IPS-18a (cell line): ENCODE measurements around the gene ASIP.

ENCODE experiments used
- H3K27ac ChIP-seq: one replicate; pipeline ENCODE4 v1.5.1; 2013; ENCODE audit warnings: low read length
- H3K27me3 ChIP-seq: one replicate; pipeline ENCODE4 v1.6.1; 2013; ENCODE audit warnings: mild to moderate bottlenecking, low read length; ENCODE audit not compliant: control insufficient read depth, insufficient read depth
- H3K36me3 ChIP-seq: one replicate; pipeline ENCODE4 v1.6.1; 2013; ENCODE audit warnings: low read depth, low read length; ENCODE audit not compliant: control insufficient read depth
- H3K4me1 ChIP-seq: one replicate; pipeline ENCODE4 v1.6.1; 2013; ENCODE audit warnings: low read depth, low read length; ENCODE audit not compliant: control insufficient read depth
- H3K4me3 ChIP-seq: one replicate; pipeline ENCODE4 v1.5.1; 2013; ENCODE audit warnings: low read length
- H3K9ac ChIP-seq: one replicate; pipeline ENCODE4 v1.6.1; 2013; ENCODE audit warnings: mild to moderate bottlenecking, low read length, moderate library complexity
- H3K9me3 ChIP-seq: one replicate; pipeline ENCODE4 v1.6.1; 2013; ENCODE audit warnings: low read depth, low read length; ENCODE audit not compliant: control insufficient read depth

ASIP gene

GRCh38 chr20:34302312-34302722 is 61.1 kb downstream of the ASIP start:
- H3K27me3 ChIP-seq = no peaks in the 10 kb centered on the region
- H3K4me3 ChIP-seq = peak overlapping the region; percentile 68
- peak overlapping the region; percentile 62 for H3K9ac ChIP-seq
- H3K27ac ChIP-seq = no peak overlapping the region
- peaks cover 5% of the 10 kb centered on the region for H3K4me1 ChIP-seq
- peaks cover 4% of the 10 kb centered on the region for H3K36me3 ChIP-seq
- H3K9me3 ChIP-seq = no peaks in the 10 kb centered on the region

DNA sequence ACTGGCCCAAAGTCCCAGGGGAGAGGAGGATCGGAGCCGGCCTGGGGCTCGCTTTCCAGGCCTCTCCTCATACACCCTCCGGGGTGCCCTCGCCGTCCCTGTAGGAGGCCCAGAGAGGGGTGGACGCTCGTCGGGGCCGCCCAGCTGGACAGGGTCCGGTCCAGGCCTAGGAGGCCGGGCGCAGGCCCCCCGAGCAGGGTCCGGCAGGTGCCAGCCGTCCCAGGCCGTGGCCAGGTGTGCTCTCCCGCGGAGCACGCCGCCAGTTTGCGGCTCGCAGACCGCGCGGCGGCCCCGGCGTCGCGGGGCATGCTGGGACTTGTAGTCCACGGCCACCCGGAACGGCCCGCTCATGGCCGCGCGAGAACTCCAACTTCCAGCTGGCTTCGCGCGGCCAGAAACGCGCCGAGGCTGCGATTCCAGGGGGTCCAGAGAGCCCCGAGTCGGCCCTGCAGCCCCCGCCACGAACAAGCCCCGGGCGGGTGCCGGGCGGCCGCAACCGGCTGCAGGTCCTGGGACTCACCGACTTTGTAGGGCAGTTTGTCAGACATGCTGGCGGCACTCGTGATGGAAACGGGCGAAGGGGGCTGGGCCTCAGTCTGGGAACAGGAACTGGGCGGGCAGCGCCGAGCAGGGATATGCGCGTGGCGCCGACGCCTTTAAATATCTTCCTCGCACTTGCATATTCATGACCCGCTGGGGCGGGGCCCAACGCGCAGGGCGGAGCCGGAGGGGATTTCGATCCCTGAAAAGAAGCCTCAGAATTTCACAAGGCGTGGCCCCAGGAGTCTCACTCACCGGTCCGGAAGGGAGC is 61.7 kb downstream of the ASIP start, which contains the start of gene AHCY:
TSS of gene AHCY (minus strand) at position 633 of the 811 bp plus-strand sequence. CDS start at position 548, 85 bp downstream.
- Histone ChIP-seq H3K4me1 (peaks cover 5% of the 10 kb centered on the region), H3K4me3 (peak within 1 kb of the TSS; percentile 68), H3K36me3 (peaks cover 4% of the 10 kb centered on the region), H3K27ac (no peak within 1 kb of the TSS), H3K9me3 (no peaks in the 10 kb centered on the region), H3K9ac (peak within 1 kb of the TSS; percentile 62), H3K27me3 (no peaks in the 10 kb centered on the region)

- Histone ChIP-seq H3K27ac (no peak overlapping the region), H3K4me1 (peaks cover 2% of the 10 kb centered on the region), H3K9me3 (no peaks in the 10 kb centered on the region), H3K36me3 (peaks cover 3% of the 10 kb centered on the region), H3K9ac (no peak overlapping the region), H3K27me3 (no peaks in the 10 kb centered on the region), H3K4me3 (no peak overlapping the region)
Observed at GRCh38 chr20:34305333-34306230, 64.4 kb downstream of the ASIP start.

DNA sequence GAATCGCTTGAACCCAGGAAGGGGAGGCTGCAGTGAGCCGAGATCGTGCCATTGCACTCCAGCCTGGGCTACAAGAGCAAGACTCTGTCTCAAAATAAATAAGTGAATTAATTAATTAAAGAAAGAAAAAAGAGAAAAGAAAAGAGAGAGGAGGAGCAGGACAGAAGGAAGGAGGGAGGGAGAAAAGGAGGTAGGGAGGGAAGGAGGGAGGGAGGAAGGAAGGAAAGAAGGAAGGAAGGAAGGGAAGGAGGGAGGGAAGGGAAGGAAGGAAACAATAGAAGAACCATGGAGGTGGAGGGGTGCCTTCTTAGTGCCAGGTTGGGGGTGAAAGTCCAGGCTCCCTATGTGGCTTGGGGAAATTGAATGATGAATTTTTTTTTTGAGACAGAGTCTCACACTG is 68.5 kb downstream of the ASIP start:
- H3K9me3 ChIP-seq = no peaks in the 10 kb centered on the region
- no peak overlapping the region for H3K4me3 ChIP-seq
- H3K4me1 ChIP-seq = no peaks in the 10 kb centered on the region
- H3K36me3 ChIP-seq = no peaks in the 10 kb centered on the region
- no peak overlapping the region for H3K9ac ChIP-seq
- peaks cover 13% of the 10 kb centered on the region for H3K27me3 ChIP-seq
- H3K27ac ChIP-seq = no peak overlapping the region

- H3K27me3 ChIP-seq = peaks cover 13% of the 10 kb centered on the region
- no peaks in the 10 kb centered on the region for H3K4me1 ChIP-seq
- no peaks in the 10 kb centered on the region for H3K9me3 ChIP-seq
- no peak overlapping the region for H3K27ac ChIP-seq
- no peak overlapping the region for H3K9ac ChIP-seq
- no peak overlapping the region for H3K4me3 ChIP-seq
- H3K36me3 ChIP-seq = no peaks in the 10 kb centered on the region
Observed at GRCh38 chr20:34310481-34311117, 69.4 kb downstream of the ASIP start.

DNA sequence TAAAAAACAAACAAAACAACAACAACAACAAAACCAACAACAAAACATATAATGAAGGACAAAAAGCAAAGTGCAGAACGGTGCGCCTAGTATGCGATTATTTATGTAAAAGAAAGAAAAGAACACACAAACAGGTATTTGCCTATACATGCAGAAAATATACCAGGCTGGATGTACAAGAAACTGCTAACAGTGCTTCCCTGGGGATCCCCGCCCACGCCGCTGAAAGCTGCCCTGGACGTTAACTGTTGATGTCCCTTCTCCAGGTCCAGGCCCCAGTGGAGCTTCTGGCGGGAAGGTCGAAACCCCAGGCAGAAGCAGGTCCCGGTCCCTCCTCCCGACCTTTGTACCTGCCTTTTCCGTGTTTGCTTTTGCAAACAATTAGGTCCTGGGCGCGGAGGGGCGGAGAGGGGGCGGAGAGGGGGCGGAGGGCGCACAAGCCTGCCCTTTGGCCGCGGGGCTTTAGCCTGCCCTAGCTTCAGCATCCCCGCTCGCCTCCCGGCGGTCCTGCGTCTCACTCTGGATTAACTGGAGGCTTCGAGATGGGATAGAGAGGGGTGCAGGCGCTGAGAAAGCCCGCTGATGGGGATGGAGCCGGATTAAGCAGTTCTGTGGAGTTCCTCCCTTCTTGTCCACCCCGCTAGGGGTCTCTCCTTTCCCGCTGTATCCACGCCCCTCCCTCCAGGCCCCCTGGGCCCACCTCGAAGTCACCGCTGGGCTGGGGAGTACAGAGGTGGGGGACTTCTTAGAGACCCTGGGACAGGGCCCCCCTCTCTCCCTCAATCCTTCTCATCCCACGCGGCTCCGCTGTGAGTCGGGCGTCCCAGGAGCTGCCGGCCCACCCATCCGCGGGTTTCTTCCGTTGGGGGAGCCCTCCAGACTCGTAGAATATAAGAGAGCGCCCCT is 70.1 kb downstream of the ASIP start:
- H3K4me1 ChIP-seq = no peaks in the 10 kb centered on the region

DNA sequence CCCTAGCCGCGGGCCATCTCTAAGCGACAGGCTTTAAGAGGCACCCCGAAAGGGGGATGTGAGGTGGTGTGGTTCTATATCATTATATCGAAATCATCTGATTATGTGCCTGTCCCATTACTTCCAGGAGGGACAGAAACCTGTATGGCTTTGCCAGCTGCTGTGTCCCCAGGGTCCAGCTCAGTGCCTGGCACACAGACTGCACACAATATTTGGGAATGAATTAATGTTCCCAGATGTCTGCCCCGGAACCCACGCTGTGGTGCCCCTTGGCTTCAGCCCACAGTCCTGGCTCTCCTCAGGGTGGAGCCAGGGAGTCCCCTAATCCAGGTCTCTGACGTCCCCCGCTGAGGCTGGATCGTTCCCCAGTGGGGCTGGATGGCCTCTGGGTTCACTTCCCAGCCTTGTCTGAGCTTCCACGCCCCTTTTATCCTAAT is 70.8 kb downstream of the ASIP start:
- no peaks in the 10 kb centered on the region for H3K36me3 ChIP-seq
- H3K9ac ChIP-seq = no peak overlapping the region
- peaks cover 13% of the 10 kb centered on the region for H3K27me3 ChIP-seq
- H3K4me1 ChIP-seq = no peaks in the 10 kb centered on the region
- H3K9me3 ChIP-seq = no peaks in the 10 kb centered on the region
- H3K27ac ChIP-seq = no peak overlapping the region
- peak overlapping the region; percentile 57 for H3K4me3 ChIP-seq

More for the DNA sequence above, 70.1 kb downstream of the ASIP start:
- H3K4me3 ChIP-seq = peak overlapping the region; percentile 57
- H3K36me3 ChIP-seq = no peaks in the 10 kb centered on the region
- peaks cover 13% of the 10 kb centered on the region for H3K27me3 ChIP-seq
- no peak overlapping the region for H3K9ac ChIP-seq
- no peak overlapping the region for H3K27ac ChIP-seq
- no peaks in the 10 kb centered on the region for H3K9me3 ChIP-seq

GRCh38 chr20:34312544-34313217 is 71.5 kb downstream of the ASIP start:
- Histone ChIP-seq H3K4me1 (peaks cover under 1% of the 10 kb centered on the region), H3K9ac (no peak overlapping the region), H3K27ac (no peak overlapping the region)

DNA sequence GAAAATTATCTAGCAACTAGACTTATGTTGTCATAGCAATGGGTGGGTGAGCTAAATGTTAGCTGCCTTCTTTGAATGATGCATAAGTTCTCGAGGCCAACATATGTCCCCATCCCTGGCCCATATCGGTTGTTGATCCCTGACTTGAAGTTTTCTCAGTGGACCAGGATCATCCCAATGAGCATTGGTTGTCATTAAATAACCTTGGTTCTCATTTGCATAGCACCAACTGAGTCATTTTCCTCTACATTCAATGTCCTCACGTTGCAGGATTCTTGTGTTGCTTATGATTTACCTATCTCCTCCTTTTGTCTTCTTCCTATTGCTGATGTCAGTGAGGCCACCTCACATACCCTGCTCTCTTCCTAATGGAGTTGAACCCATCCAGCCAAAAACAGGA is 74.0 kb downstream of the ASIP start:
- Histone ChIP-seq H3K27ac (no peak overlapping the region), H3K27me3 (peaks cover 13% of the 10 kb centered on the region), H3K9me3 (no peaks in the 10 kb centered on the region), H3K36me3 (no peaks in the 10 kb centered on the region), H3K9ac (no peak overlapping the region), H3K4me1 (peaks cover 19% of the 10 kb centered on the region), H3K4me3 (no peak overlapping the region)

More at GRCh38 chr20:34312544-34313217, 71.5 kb downstream of the ASIP start:
- peak overlapping the region; percentile 57 for H3K4me3 ChIP-seq
- no peaks in the 10 kb centered on the region for H3K9me3 ChIP-seq
- H3K27me3 ChIP-seq = peaks cover 13% of the 10 kb centered on the region
- H3K36me3 ChIP-seq = no peaks in the 10 kb centered on the region

DNA sequence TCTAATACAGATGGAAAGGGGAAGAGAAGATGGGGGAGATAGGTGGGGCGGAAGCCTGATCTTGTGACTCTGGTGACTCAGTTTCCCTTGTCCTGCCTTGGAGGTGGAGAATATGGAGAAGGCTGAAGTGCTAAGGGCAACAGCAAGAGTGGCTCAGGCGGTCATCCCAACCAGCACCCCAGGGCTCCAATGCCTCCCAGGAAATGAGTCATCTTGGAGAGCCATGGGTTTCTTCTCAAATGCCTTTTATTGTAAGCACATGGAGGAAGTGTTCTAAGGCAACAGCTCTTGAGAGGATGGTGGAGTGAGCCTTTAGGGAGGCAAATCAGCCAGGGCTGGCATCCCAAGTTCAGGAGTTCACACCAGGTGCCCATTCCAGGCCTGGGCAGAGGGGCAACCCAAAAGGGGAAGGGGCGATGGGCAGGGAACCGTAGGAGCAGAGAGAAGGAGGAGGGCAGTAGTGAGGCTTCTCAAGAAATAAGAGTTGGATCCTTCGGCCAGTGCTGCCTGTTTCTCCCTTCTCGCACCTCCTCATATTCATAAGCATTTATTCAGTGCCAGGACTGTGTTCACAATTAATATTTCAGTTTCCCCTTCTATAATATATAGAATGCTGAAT is 75.1 kb downstream of the ASIP start:
- Histone ChIP-seq H3K9ac (no peak overlapping the region), H3K27ac (no peak overlapping the region), H3K36me3 (no peaks in the 10 kb centered on the region), H3K4me1 (peaks cover 20% of the 10 kb centered on the region), H3K9me3 (no peaks in the 10 kb centered on the region), H3K4me3 (no peak overlapping the region), H3K27me3 (peaks cover 13% of the 10 kb centered on the region)
